ENCODE measurements around the gene GRID1. TPM values are rescaled to one million over a fixed set of nuclear protein-coding genes. Genes with fewer than 3 reads are reported as not detected.

The GRID1 gene
- total RNA-seq, 1 donor from 2014 or later: not detected

GRCh38 chr10:86204421-86205305, 161.9 kb downstream of the GRID1 start:
- H3K9me3 Mint-ChIP-seq: no peaks in the 10 kb centered on the region
- DNase-seq: no peak
- no peak for TF ChIP-seq CTCF (IDR thresholded peaks at IDR 0.05)
- no peak for ATAC-seq (ENCODE audit: low read depth)
- no peaks in the 10 kb centered on the region for H3K4me1 Mint-ChIP-seq
- H3K27ac Mint-ChIP-seq: no peak overlapping the region
- CTCF ChIA-PET: no interaction called here
- H3K36me3 Mint-ChIP-seq (ENCODE audit: low read depth): no peaks in the 10 kb centered on the region
- peaks cover 4% of the 10 kb centered on the region for H3K27me3 Mint-ChIP-seq
- POLR2A ChIA-PET: no interaction called here
- H3K4me3 Mint-ChIP-seq: no peak overlapping the region
- intact Hi-C loops (cut with micrococcal nuclease): no loop called here

- DNase-seq (no peak), ATAC-seq (ENCODE audit: low read depth) (no peak)
- Mint-ChIP-seq H3K9me3 (no peaks in the 10 kb centered on the region), H3K27ac (no peak overlapping the region), H3K36me3 (ENCODE audit: low read depth) (no peaks in the 10 kb centered on the region), H3K4me3 (no peak overlapping the region), H3K27me3 (peaks cover 4% of the 10 kb centered on the region), H3K4me1 (no peaks in the 10 kb centered on the region)
- no peak for TF ChIP-seq CTCF (IDR thresholded peaks at IDR 0.05)
- CTCF ChIA-PET: no interaction called here
- POLR2A ChIA-PET: no interaction called here
- intact Hi-C loops (cut with micrococcal nuclease): no loop called here
Observed at GRCh38 chr10:86203162-86203905, 163.3 kb downstream of the GRID1 start.

- ATAC-seq (ENCODE audit: low read depth) (no peak), DNase-seq (no peak)
- no peak for TF ChIP-seq CTCF (IDR thresholded peaks at IDR 0.05)
- ChIA-PET CTCF (no interaction called here), POLR2A (no interaction called here)
- Mint-ChIP-seq H3K9me3 (no peaks in the 10 kb centered on the region), H3K4me3 (no peak overlapping the region), H3K4me1 (no peaks in the 10 kb centered on the region), H3K27ac (no peak overlapping the region), H3K36me3 (ENCODE audit: low read depth) (no peaks in the 10 kb centered on the region), H3K27me3 (peaks cover 4% of the 10 kb centered on the region)
- intact Hi-C loops (cut with micrococcal nuclease): no loop called here
Observed at GRCh38 chr10:86202226-86202735, 164.3 kb downstream of the GRID1 start.

- DNase-seq (no peak), ATAC-seq (ENCODE audit: low read depth) (no peak)
- peaks cover 4% of the 10 kb centered on the region for H3K27me3 Mint-ChIP-seq
- no peaks in the 10 kb centered on the region for H3K36me3 Mint-ChIP-seq (ENCODE audit: low read depth)
- CTCF ChIA-PET: no interaction called here
- intact Hi-C loops (cut with micrococcal nuclease): no loop called here
- no peak overlapping the region for H3K4me3 Mint-ChIP-seq
- no peaks in the 10 kb centered on the region for H3K4me1 Mint-ChIP-seq
- no peak for TF ChIP-seq CTCF (IDR thresholded peaks at IDR 0.05)
- POLR2A ChIA-PET: no interaction called here
- no peak overlapping the region for H3K27ac Mint-ChIP-seq
- no peaks in the 10 kb centered on the region for H3K9me3 Mint-ChIP-seq
Observed at GRCh38 chr10:86200867-86201266, 165.7 kb downstream of the GRID1 start.

- intact Hi-C loops (cut with micrococcal nuclease): no loop called here
- Mint-ChIP-seq H3K9me3 (no peaks in the 10 kb centered on the region), H3K27ac (no peak overlapping the region), H3K36me3 (ENCODE audit: low read depth) (no peaks in the 10 kb centered on the region), H3K27me3 (peaks cover 4% of the 10 kb centered on the region), H3K4me1 (no peaks in the 10 kb centered on the region), H3K4me3 (no peak overlapping the region)
- POLR2A ChIA-PET: no interaction called here
- TF ChIP-seq CTCF (IDR thresholded peaks at IDR 0.05): no peak
- ATAC-seq (ENCODE audit: low read depth) (no peak), DNase-seq (no peak)
- CTCF ChIA-PET: no interaction called here
Observed at GRCh38 chr10:86200269-86200668, 166.3 kb downstream of the GRID1 start.

Measured in activated B cell treated with CpG ODN at 0.5 μM for 24 hours (primary cell).